ENCODE data around the gene CALR3. TPM values are rescaled to one million over a fixed set of nuclear protein-coding genes. Genes with fewer than 3 reads are reported as not detected.
A peak's percentile ranks its signal among the peaks of the same experiment; 100 is the strongest.
"Not testable (repeated sequence)": the region's sequence is repeated elsewhere in the genome, so short reads cannot be mapped to it uniquely, and the experiment has no call there.

CALR3 gene
- not detected for total RNA-seq

- peak within 1 kb of the TSS; percentile 98 for H3K4me3 Mint-ChIP-seq
- H3K27ac Mint-ChIP-seq = peak within 1 kb of the TSS; percentile 96
- H3K36me3 Mint-ChIP-seq (ENCODE audit: low read depth) = peaks cover 3% of the 10 kb centered on the region
- H3K27me3 Mint-ChIP-seq = no peaks in the 10 kb centered on the region
- H3K9me3 Mint-ChIP-seq = no peaks in the 10 kb centered on the region
- peaks cover 6% of the 10 kb centered on the region for H3K4me1 Mint-ChIP-seq
- peak; percentile 99 for ATAC-seq (replicated peaks)
Observed at GRCh38 chr19:16495982-16496612, at the start of gene CALR3, which contains the start of gene C19orf44. Gene CALR3 (minus strand): TSS chr19:16496167. CDS start chr19:16496129, 38 bp downstream. Gene C19orf44 (plus strand): TSS chr19:16496394. CDS start chr19:16500793, 4,399 bp downstream.

GRCh38 chr19:16544473-16545231 is 48.7 kb upstream of the CALR3 start:
- peaks cover 18% of the 10 kb centered on the region for H3K4me1 Mint-ChIP-seq
- peak overlapping the region; percentile 3 for H3K27ac Mint-ChIP-seq
- no peaks in the 10 kb centered on the region for H3K9me3 Mint-ChIP-seq
- peaks cover 45% of the 10 kb centered on the region for H3K36me3 Mint-ChIP-seq (ENCODE audit: low read depth)
- no peaks in the 10 kb centered on the region for H3K27me3 Mint-ChIP-seq
- ATAC-seq (replicated peaks) = no peak
- peak overlapping the region; percentile 98 for H3K4me3 Mint-ChIP-seq

GRCh38 chr19:16543734-16544133 is 47.8 kb upstream of the CALR3 start:
- ATAC-seq (replicated peaks) = not testable (repeated sequence)

GRCh38 chr19:16542910-16543472 is 47.0 kb upstream of the CALR3 start:
- Mint-ChIP-seq H3K9me3 (no peaks in the 10 kb centered on the region), H3K4me3 (peak overlapping the region; percentile 98), H3K36me3 (ENCODE audit: low read depth) (peaks cover 54% of the 10 kb centered on the region), H3K27ac (peak overlapping the region; percentile 97), H3K4me1 (peaks cover 30% of the 10 kb centered on the region), H3K27me3 (no peaks in the 10 kb centered on the region)
- ATAC-seq (replicated peaks) = no peak

More at GRCh38 chr19:16543734-16544133, 47.8 kb upstream of the CALR3 start:
- Mint-ChIP-seq H3K36me3 (ENCODE audit: low read depth) (peaks cover 46% of the 10 kb centered on the region), H3K4me1 (peaks cover 23% of the 10 kb centered on the region), H3K27ac (peak overlapping the region; percentile 97), H3K4me3 (peak overlapping the region; percentile 98)
- H3K9me3 Mint-ChIP-seq, H3K27me3 Mint-ChIP-seq: not testable (repeated sequence)

GRCh38 chr19:16542045-16542909 is 46.3 kb upstream of the CALR3 start, which contains the start of gene CHERP:
Gene CHERP (minus strand): TSS chr19:16542437. CDS start chr19:16542378, 59 bp downstream.
- Mint-ChIP-seq H3K4me1 (peaks cover 32% of the 10 kb centered on the region), H3K27me3 (no peaks in the 10 kb centered on the region), H3K27ac (peak within 1 kb of the TSS; percentile 97), H3K36me3 (ENCODE audit: low read depth) (peaks cover 61% of the 10 kb centered on the region), H3K4me3 (peak within 1 kb of the TSS; percentile 98), H3K9me3 (no peaks in the 10 kb centered on the region)
- ATAC-seq (replicated peaks) = peak; percentile 82

- peak; percentile 1 for ATAC-seq (replicated peaks)
- Mint-ChIP-seq H3K4me3 (peak overlapping the region; percentile 98), H3K36me3 (ENCODE audit: low read depth) (peaks cover 68% of the 10 kb centered on the region), H3K4me1 (peaks cover 33% of the 10 kb centered on the region), H3K9me3 (no peaks in the 10 kb centered on the region), H3K27me3 (no peaks in the 10 kb centered on the region), H3K27ac (peak overlapping the region; percentile 92)
Observed at GRCh38 chr19:16541526-16542044, 45.6 kb upstream of the CALR3 start.

GRCh38 chr19:16540948-16541347 is 45.0 kb upstream of the CALR3 start:
- Mint-ChIP-seq H3K27ac (peak overlapping the region; percentile 92), H3K9me3 (no peaks in the 10 kb centered on the region), H3K36me3 (ENCODE audit: low read depth) (peaks cover 74% of the 10 kb centered on the region), H3K27me3 (no peaks in the 10 kb centered on the region), H3K4me1 (peaks cover 33% of the 10 kb centered on the region), H3K4me3 (peak overlapping the region; percentile 98)
- ATAC-seq (replicated peaks) = no peak

GRCh38 chr19:16537111-16537510 is 41.1 kb upstream of the CALR3 start:
- Mint-ChIP-seq H3K4me3 (no peak overlapping the region), H3K27ac (no peak overlapping the region), H3K36me3 (ENCODE audit: low read depth) (peaks cover 93% of the 10 kb centered on the region), H3K27me3 (no peaks in the 10 kb centered on the region), H3K9me3 (no peaks in the 10 kb centered on the region), H3K4me1 (peaks cover 27% of the 10 kb centered on the region)
- ATAC-seq (replicated peaks) = no peak

- H3K36me3 Mint-ChIP-seq (ENCODE audit: low read depth) = peaks cover 97% of the 10 kb centered on the region
- no peaks in the 10 kb centered on the region for H3K9me3 Mint-ChIP-seq
- H3K4me3 Mint-ChIP-seq = no peak overlapping the region
- peaks cover 22% of the 10 kb centered on the region for H3K4me1 Mint-ChIP-seq
- no peak overlapping the region for H3K27ac Mint-ChIP-seq
- no peak for ATAC-seq (replicated peaks)
- H3K27me3 Mint-ChIP-seq = no peaks in the 10 kb centered on the region
Observed at GRCh38 chr19:16536130-16536529, 40.2 kb upstream of the CALR3 start.

- peaks cover 22% of the 10 kb centered on the region for H3K4me1 Mint-ChIP-seq
- ATAC-seq (replicated peaks) = no peak
- no peaks in the 10 kb centered on the region for H3K9me3 Mint-ChIP-seq
- H3K27ac Mint-ChIP-seq = no peak overlapping the region
- no peaks in the 10 kb centered on the region for H3K27me3 Mint-ChIP-seq
- no peak overlapping the region for H3K4me3 Mint-ChIP-seq
- peaks cover 97% of the 10 kb centered on the region for H3K36me3 Mint-ChIP-seq (ENCODE audit: low read depth)
Observed at GRCh38 chr19:16535381-16535780, 39.4 kb upstream of the CALR3 start.

GRCh38 chr19:16532440-16533234 is 36.7 kb upstream of the CALR3 start:
- Mint-ChIP-seq H3K36me3 (ENCODE audit: low read depth) (peaks cover 96% of the 10 kb centered on the region), H3K4me1 (peaks cover 5% of the 10 kb centered on the region), H3K27me3 (no peaks in the 10 kb centered on the region), H3K9me3 (no peaks in the 10 kb centered on the region), H3K27ac (no peak overlapping the region), H3K4me3 (no peak overlapping the region)
- no peak for ATAC-seq (replicated peaks)

GRCh38 chr19:16531380-16531669 is 35.4 kb upstream of the CALR3 start:
- no peak overlapping the region for H3K4me3 Mint-ChIP-seq
- H3K9me3 Mint-ChIP-seq = no peaks in the 10 kb centered on the region
- H3K36me3 Mint-ChIP-seq (ENCODE audit: low read depth) = peaks cover 96% of the 10 kb centered on the region
- H3K27me3 Mint-ChIP-seq = no peaks in the 10 kb centered on the region
- no peaks in the 10 kb centered on the region for H3K4me1 Mint-ChIP-seq
- no peak for ATAC-seq (replicated peaks)
- H3K27ac Mint-ChIP-seq = no peak overlapping the region

GRCh38 chr19:16530540-16531379 is 34.8 kb upstream of the CALR3 start:
- H3K4me3 Mint-ChIP-seq = no peak overlapping the region
- H3K27ac Mint-ChIP-seq = no peak overlapping the region
- H3K4me1 Mint-ChIP-seq = no peaks in the 10 kb centered on the region
- no peaks in the 10 kb centered on the region for H3K27me3 Mint-ChIP-seq
- no peaks in the 10 kb centered on the region for H3K9me3 Mint-ChIP-seq
- peaks cover 96% of the 10 kb centered on the region for H3K36me3 Mint-ChIP-seq (ENCODE audit: low read depth)
- ATAC-seq (replicated peaks) = no peak
